PC-9 (cell line): ENCODE data around the gene NCOA4.

Experiments used
- EZH2 ChIP-seq: fragments of 200-600 bp; sonication (generic); IDR thresholded peaks from 2 replicates; pipeline ENCODE4 v1.8.0; 2017; ENCODE audit warnings: antibody characterized with exemption, low read depth
- TF ChIP-seq, protein P1 (sequence below): fragments of 200-600 bp; sonication (generic); conservative IDR thresholded peaks from 2 replicates; pipeline ENCODE4 v1.6.1; 2017; ENCODE audit warnings: mixed run types, antibody characterized with exemption, mild to moderate bottlenecking, moderate library complexity

GRCh38 chr10:46012746-46013145 is 17.7 kb downstream of the NCOA4 start:
- TF ChIP-seq, protein P1, sequence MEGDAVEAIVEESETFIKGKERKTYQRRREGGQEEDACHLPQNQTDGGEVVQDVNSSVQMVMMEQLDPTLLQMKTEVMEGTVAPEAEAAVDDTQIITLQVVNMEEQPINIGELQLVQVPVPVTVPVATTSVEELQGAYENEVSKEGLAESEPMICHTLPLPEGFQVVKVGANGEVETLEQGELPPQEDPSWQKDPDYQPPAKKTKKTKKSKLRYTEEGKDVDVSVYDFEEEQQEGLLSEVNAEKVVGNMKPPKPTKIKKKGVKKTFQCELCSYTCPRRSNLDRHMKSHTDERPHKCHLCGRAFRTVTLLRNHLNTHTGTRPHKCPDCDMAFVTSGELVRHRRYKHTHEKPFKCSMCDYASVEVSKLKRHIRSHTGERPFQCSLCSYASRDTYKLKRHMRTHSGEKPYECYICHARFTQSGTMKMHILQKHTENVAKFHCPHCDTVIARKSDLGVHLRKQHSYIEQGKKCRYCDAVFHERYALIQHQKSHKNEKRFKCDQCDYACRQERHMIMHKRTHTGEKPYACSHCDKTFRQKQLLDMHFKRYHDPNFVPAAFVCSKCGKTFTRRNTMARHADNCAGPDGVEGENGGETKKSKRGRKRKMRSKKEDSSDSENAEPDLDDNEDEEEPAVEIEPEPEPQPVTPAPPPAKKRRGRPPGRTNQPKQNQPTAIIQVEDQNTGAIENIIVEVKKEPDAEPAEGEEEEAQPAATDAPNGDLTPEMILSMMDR, result no peak
- TF ChIP-seq EZH2, result no peak
